Astrocyte of the spinal cord (primary cell): ENCODE results near the gene TMEM187.

ENCODE experiments used
- DNase-seq: peaks from one replicate; pipeline ENCODE4 v3.0.0; 2011; ENCODE audit warnings: low read depth, low spot score
- H3K4me3 ChIP-seq: 2 replicates; pipeline ENCODE4 v1.5.1; 2011; ENCODE audit warnings: low read depth, mild to moderate bottlenecking, low read length, moderate library complexity
- CTCF ChIP-seq: IDR thresholded peaks from 2 replicates; pipeline ENCODE4 v1.5.1; 2012; ENCODE audit warnings: low read depth, mild to moderate bottlenecking, low read length, inconsistent platforms
- in situ Hi-C: cut with HindIII; loops from 2 replicates; pipeline ENCODE4 v1.10.0; 2017; ENCODE audit warnings: low sequenced_read_pairs

Gene TMEM187

GRCh38 chrX:153948847-153949805 is 23.4 kb upstream of the TMEM187 start:
- TF ChIP-seq CTCF, result no peak
- DNase-seq, result no peak
- no peak overlapping the region for H3K4me3 ChIP-seq
- in situ Hi-C loops, result no loop called here

- no peak for DNase-seq
- H3K4me3 ChIP-seq, result no peak overlapping the region
- no peak for TF ChIP-seq CTCF
- in situ Hi-C loops, result no loop called here
Observed at GRCh38 chrX:153950127-153950526, 22.4 kb upstream of the TMEM187 start.

- no peak for TF ChIP-seq CTCF
- DNase-seq, result no peak
- in situ Hi-C loops, result no loop called here
- no peak overlapping the region for H3K4me3 ChIP-seq
Observed at GRCh38 chrX:153951683-153952372, 20.7 kb upstream of the TMEM187 start.

- in situ Hi-C loops, result no loop called here
- TF ChIP-seq CTCF, result no peak
- H3K4me3 ChIP-seq, result no peak overlapping the region
- DNase-seq, result no peak
Observed at GRCh38 chrX:153952373-153953026, 20.1 kb upstream of the TMEM187 start.

GRCh38 chrX:153953342-153953830 is 19.2 kb upstream of the TMEM187 start:
- no peak overlapping the region for H3K4me3 ChIP-seq
- in situ Hi-C loops, result no loop called here
- peak; percentile 99 for TF ChIP-seq CTCF
- DNase-seq, result peak; percentile 66

GRCh38 chrX:153953892-153954557 is 18.5 kb upstream of the TMEM187 start:
- in situ Hi-C loops, result no loop called here
- DNase-seq, result no peak
- no peak for TF ChIP-seq CTCF
- no peak overlapping the region for H3K4me3 ChIP-seq
